ENCODE measurements around the gene CHRM3.

DNA sequence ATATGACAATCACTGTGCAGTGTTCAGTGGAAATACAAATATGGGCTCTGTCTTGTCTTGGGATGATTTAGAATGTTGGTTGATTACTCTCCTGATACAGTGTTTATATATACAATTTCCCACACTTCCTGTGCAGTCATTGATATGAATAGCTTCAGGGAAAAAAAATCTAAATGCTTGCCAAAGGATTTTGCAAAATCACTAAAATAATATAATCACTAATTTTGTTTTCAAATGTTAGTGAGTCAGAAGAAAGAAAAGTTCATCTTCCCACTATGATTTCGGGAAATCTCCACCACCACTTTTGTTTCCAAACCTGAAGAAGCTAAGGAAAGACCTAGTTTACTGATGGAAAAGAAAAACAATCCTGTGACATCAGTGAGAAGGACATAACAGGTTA, 32.1 kb upstream of the CHRM3 start:
- no peak for TF ChIP-seq POLR2A (IDR thresholded peaks at IDR 0.05)
- TF ChIP-seq CTCF (IDR thresholded peaks at IDR 0.05 in 4 of 5, conservative IDR thresholded peaks at IDR 0.05 in 1 of 5): no peak
